GM15510 (cell line): Measurements from ENCODE around the gene INSM2.

Source experiments
- POLR2A ChIP-seq: IDR thresholded peaks from 3 replicates; pipeline ENCODE4 v1.6.1; 2011; ENCODE audit warnings: borderline replicate concordance; ENCODE audit not compliant: insufficient read length; ENCODE audit errors: extremely low read depth

The INSM2 gene

GRCh38 chr14:35576260-35576659 is 42.3 kb downstream of the INSM2 start:
- no peak for TF ChIP-seq POLR2A

GRCh38 chr14:35576856-35577255 is 42.9 kb downstream of the INSM2 start:
- no peak for TF ChIP-seq POLR2A

GRCh38 chr14:35578135-35578534 is 44.2 kb downstream of the INSM2 start:
- no peak for TF ChIP-seq POLR2A

- no peak for TF ChIP-seq POLR2A
Observed at GRCh38 chr14:35578639-35579038, 44.7 kb downstream of the INSM2 start.
